GM10266 (cell line): ENCODE measurements around the gene GH1.

Source experiments
- DNase-seq: peaks from one replicate; pipeline ENCODE4 v3.0.0; 2012; ENCODE audit errors: extremely low spot score
- CTCF ChIP-seq: IDR thresholded peaks from 2 replicates; pipeline ENCODE4 v1.5.1; 2012; ENCODE audit warnings: mild to moderate bottlenecking, low read depth; ENCODE audit not compliant: control insufficient read depth, insufficient read depth; ENCODE audit errors: missing control alignments

GH1 gene

GRCh38 chr17:63960006-63960405, 41.4 kb upstream of the GH1 start:
- DNase-seq: no peak
- TF ChIP-seq CTCF: no peak

GRCh38 chr17:63956296-63956920, 37.8 kb upstream of the GH1 start:
- no peak for DNase-seq
- TF ChIP-seq CTCF: no peak

- TF ChIP-seq CTCF: no peak
Observed at GRCh38 chr17:63955791-63956190, 37.2 kb upstream of the GH1 start.

GRCh38 chr17:63955232-63955631, 36.6 kb upstream of the GH1 start:
- no peak for DNase-seq
- TF ChIP-seq CTCF: no peak

More at GRCh38 chr17:63955791-63956190, 37.2 kb upstream of the GH1 start:
- DNase-seq: no peak

- TF ChIP-seq CTCF: no peak
Observed at GRCh38 chr17:63954402-63955063, 35.9 kb upstream of the GH1 start.

GRCh38 chr17:63950940-63951907, 32.6 kb upstream of the GH1 start:
- peak; percentile 71 for TF ChIP-seq CTCF
- peak; percentile 59 for DNase-seq

More at GRCh38 chr17:63954402-63955063, 35.9 kb upstream of the GH1 start:
- no peak for DNase-seq
